Measurements from ENCODE around the gene CCDC102B.

GRCh38 chr18:68865021-68865420 lies 67.1 kb downstream of the CCDC102B start:
- TF ChIP-seq, protein P1, sequence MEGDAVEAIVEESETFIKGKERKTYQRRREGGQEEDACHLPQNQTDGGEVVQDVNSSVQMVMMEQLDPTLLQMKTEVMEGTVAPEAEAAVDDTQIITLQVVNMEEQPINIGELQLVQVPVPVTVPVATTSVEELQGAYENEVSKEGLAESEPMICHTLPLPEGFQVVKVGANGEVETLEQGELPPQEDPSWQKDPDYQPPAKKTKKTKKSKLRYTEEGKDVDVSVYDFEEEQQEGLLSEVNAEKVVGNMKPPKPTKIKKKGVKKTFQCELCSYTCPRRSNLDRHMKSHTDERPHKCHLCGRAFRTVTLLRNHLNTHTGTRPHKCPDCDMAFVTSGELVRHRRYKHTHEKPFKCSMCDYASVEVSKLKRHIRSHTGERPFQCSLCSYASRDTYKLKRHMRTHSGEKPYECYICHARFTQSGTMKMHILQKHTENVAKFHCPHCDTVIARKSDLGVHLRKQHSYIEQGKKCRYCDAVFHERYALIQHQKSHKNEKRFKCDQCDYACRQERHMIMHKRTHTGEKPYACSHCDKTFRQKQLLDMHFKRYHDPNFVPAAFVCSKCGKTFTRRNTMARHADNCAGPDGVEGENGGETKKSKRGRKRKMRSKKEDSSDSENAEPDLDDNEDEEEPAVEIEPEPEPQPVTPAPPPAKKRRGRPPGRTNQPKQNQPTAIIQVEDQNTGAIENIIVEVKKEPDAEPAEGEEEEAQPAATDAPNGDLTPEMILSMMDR (IDR thresholded peaks at IDR 0.05) = no peak
- TF ChIP-seq POLR2A (IDR thresholded peaks at IDR 0.05) = no peak

All from thyroid gland (tissue), 4 donors.